Measurements from ENCODE around the gene ZNF630.

- TF ChIP-seq CTCF (IDR thresholded peaks at IDR 0.05; ENCODE audit: control extremely low read depth in 1 of 3, insufficient read depth in 1 of 3, low read depth in 1 of 3, low read length in 3 of 3) (no peak), JUN (IDR thresholded peaks at IDR 0.05; ENCODE audit: low read depth, low read length) (no peak), RFX5 (IDR thresholded peaks at IDR 0.05; ENCODE audit: borderline replicate concordance, low read depth, low read length) (no peak), HDAC6 (IDR thresholded peaks at IDR 0.05; ENCODE audit: low read depth, low read length) (no peak), CREB1 (IDR thresholded peaks at IDR 0.05) (no peak), EP300 (IDR thresholded peaks at IDR 0.05; ENCODE audit: borderline replicate concordance in 1 of 2, low read depth in 2 of 2, low read length in 2 of 2) (no peak), EZH2 (IDR thresholded peaks at IDR 0.05; ENCODE audit: low read depth, low read length, severe bottlenecking) (no peak), POLR2A (IDR thresholded peaks at IDR 0.05; ENCODE audit: control extremely low read depth in 1 of 2, low read depth in 2 of 2, low read length in 2 of 2) (no peak)
These were observed 31.5 kb upstream of the ZNF630 start for GRCh38 chrX:48102874-48103374.

Measured in H1 (cell line).